Measurements from ENCODE around the gene PLA2G2A. TPM values are rescaled to one million over a fixed set of nuclear protein-coding genes. Genes with fewer than 3 reads are reported as not detected.
"Not testable (repeated sequence)": the region's sequence is repeated elsewhere in the genome, so short reads cannot be mapped to it uniquely, and the experiment has no call there.

PLA2G2A gene
- total RNA-seq, 1 donor from 2014 or later, result 2.0 TPM

DNA sequence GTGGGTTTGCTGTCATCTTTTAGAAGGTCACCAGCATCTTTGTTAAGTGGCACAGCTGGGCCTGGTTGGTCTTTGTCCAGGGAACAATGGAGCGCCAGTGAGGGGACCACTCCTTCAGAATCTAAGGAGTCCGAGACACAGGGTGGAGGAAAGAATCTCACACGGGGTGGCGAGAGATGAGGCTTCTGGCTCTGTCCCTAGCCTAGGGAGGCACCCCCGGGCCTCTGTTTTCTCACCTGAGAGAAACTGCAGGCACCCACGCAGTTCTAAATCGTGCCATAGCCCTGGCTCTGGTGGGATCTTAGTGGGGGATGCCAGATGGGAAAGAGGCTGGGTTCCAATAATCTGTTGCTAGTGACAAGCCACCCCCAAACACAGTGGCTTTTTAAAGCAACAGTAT, 45.1 kb downstream of the PLA2G2A start:
- Mint-ChIP-seq H3K4me1 (ENCODE audit: low read depth) (no peaks in the 10 kb centered on the region), H3K9me3 (ENCODE audit: low read depth) (peaks cover 33% of the 10 kb centered on the region), H3K36me3 (ENCODE audit: insufficient read depth) (peaks cover 3% of the 10 kb centered on the region), H3K4me3 (ENCODE audit: low read depth) (no peak overlapping the region), H3K27ac (no peak overlapping the region), H3K27me3 (no peaks in the 10 kb centered on the region)
- TF ChIP-seq CTCF (IDR thresholded peaks at IDR 0.05; ENCODE audit: unreplicated experiment), result no peak
- no peak for DNase-seq (ENCODE audit: low spot score, unreplicated experiment)

DNA sequence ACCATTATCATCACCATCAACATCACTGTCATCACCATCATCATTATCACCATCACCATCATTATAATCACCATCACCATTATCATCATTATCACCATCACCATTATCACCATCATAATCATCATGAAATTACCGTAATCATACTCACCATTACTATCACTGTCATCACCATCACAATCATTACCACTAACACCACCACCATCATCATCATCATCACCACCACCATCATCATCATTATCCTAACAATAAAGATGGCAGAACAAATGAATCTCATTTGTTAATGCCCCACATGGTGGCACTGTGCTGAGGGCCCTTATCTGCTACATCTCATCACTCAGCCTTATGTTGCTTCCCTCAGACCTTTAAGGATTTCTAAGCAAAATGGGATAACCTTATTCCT, 46.6 kb downstream of the PLA2G2A start:
- no peak for TF ChIP-seq CTCF (IDR thresholded peaks at IDR 0.05; ENCODE audit: unreplicated experiment)
- H3K27me3 Mint-ChIP-seq, result no peaks in the 10 kb centered on the region
- peaks cover 31% of the 10 kb centered on the region for H3K9me3 Mint-ChIP-seq (ENCODE audit: low read depth)
- peaks cover 3% of the 10 kb centered on the region for H3K36me3 Mint-ChIP-seq (ENCODE audit: insufficient read depth)
- no peaks in the 10 kb centered on the region for H3K4me1 Mint-ChIP-seq (ENCODE audit: low read depth)
- no peak overlapping the region for H3K4me3 Mint-ChIP-seq (ENCODE audit: low read depth)
- no peak for DNase-seq (ENCODE audit: low spot score, unreplicated experiment)
- H3K27ac Mint-ChIP-seq, result no peak overlapping the region

DNA sequence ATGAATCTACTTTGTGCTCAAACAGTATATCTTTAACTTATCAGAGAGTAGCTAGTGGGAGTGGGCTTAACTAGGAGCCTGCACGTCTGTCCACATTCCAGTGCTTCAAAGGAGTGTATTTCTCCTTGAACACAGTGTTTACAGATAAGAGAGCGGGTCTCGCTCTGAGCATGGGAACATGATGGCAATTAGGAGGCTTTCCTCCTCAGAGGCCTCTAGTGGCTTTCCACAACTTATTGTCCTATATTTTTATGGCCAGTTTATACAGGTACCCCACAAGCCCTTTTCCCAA, 52.3 kb downstream of the PLA2G2A start:
- not testable (repeated sequence) for H3K36me3 Mint-ChIP-seq (ENCODE audit: insufficient read depth); DNase-seq (ENCODE audit: low spot score, unreplicated experiment); H3K27me3 Mint-ChIP-seq
- peaks cover 23% of the 10 kb centered on the region for H3K4me1 Mint-ChIP-seq (ENCODE audit: low read depth)
- H3K27ac Mint-ChIP-seq, result peak overlapping the region; percentile 96
- peaks cover 25% of the 10 kb centered on the region for H3K9me3 Mint-ChIP-seq (ENCODE audit: low read depth)
- H3K4me3 Mint-ChIP-seq (ENCODE audit: low read depth), result peak overlapping the region; percentile 5

DNA sequence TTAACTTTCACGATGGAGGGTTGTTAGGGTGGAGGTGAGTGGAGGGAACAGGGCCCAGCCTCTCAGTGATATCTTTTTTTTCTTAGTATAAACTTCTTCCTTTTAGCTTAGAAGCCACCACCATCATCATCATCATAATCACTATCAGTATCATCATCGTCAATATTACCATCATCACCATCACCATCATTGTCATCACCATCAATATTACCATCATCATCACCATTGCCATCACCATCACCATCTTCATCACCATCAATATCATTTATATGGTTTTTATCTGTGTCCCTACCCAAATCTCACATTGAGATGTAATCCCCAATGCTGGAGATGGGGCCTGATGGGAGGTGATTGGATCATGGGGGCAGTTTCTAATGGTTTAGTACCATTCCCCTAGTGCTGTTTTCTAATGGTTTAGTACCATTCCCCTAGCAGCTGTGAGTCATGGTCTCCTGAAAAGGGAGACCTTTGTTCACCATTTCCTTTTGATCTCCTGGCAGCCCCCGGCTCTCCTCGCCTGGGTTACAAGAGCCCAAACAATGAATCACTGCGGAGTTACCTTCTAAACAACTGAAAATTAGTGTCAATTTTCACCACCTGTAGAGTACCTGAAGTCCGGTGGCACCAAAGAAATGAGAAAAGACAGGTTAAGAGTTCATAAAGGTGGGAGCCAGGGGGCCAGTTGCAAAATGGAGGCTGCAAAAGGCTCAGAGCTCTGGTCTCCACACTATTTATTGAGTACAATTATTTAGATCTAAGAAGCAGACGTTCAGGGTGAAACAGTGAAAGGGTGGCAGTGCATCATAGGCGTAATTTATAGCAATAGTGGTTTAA, 52.9 kb downstream of the PLA2G2A start:
- TF ChIP-seq CTCF (IDR thresholded peaks at IDR 0.05; ENCODE audit: unreplicated experiment), result no peak
- Mint-ChIP-seq H3K27me3 (peaks cover 5% of the 10 kb centered on the region), H3K36me3 (ENCODE audit: insufficient read depth) (no peaks in the 10 kb centered on the region), H3K9me3 (ENCODE audit: low read depth) (peaks cover 20% of the 10 kb centered on the region), H3K27ac (peak overlapping the region; percentile 96), H3K4me1 (ENCODE audit: low read depth) (peaks cover 23% of the 10 kb centered on the region), H3K4me3 (ENCODE audit: low read depth) (peak overlapping the region; percentile 5)
- no peak for DNase-seq (ENCODE audit: low spot score, unreplicated experiment)

Other genes starting within 250 kb of the PLA2G2A start
- gene TMCO4, start 179.7 kb downstream of the PLA2G2A start, total RNA-seq, result 16.4 and 18.6 TPM in 2 replicates
- gene RNF186, start 164.3 kb downstream of the PLA2G2A start, total RNA-seq, result 0.24 TPM in 1 of 2 replicates, not detected in the other
- gene OTUD3, start 97.2 kb downstream of the PLA2G2A start, total RNA-seq, result 19.0 and 19.9 TPM in 2 replicates
- gene PLA2G2E, start 56.0 kb downstream of the PLA2G2A start, total RNA-seq, result not detected in 2 replicates
- gene PLA2G5, start 90.6 kb upstream of the PLA2G2A start, total RNA-seq, result not detected in 2 replicates
- gene PLA2G2D, start 139.9 kb upstream of the PLA2G2A start, total RNA-seq, result not detected in 2 replicates
- not detected in 2 replicates for gene PLA2G2F, start 159.7 kb upstream of the PLA2G2A start, total RNA-seq
- gene UBXN10, start 206.5 kb upstream of the PLA2G2A start, total RNA-seq, result 2.8 and 3.1 TPM in 2 replicates
- not detected in 2 replicates for gene PLA2G2C, start 206.9 kb upstream of the PLA2G2A start, total RNA-seq

All from progenitor cell of endocrine pancreas (in vitro differentiated cells).